SK-N-MC (cell line): ENCODE results near the gene LSM10.

ENCODE experiments used
- DNase-seq: peaks from one replicate; pipeline ENCODE4 v3.0.0-alpha.2; 2011; ENCODE audit warnings: low read depth, low spot score
- H3K27ac ChIP-seq: fragments of 200-600 bp; sonication (generic); 2 replicates; pipeline ENCODE4 v1.5.1; 2016; ENCODE audit warnings: mixed run types
- H3K36me3 ChIP-seq: fragments of 200-600 bp; sonication (generic); 2 replicates; pipeline ENCODE4 v1.6.1; 2017; ENCODE audit warnings: antibody characterized with exemption, low read length, mixed read lengths; ENCODE audit not compliant: insufficient read depth
- H3K4me3 ChIP-seq: fragments of 200-600 bp; sonication (generic); 2 replicates; pipeline ENCODE4 v1.5.1; 2016
- H3K9ac ChIP-seq: fragments of 200-600 bp; sonication (generic); 2 replicates; pipeline ENCODE4 v1.8.0; 2017; ENCODE audit warnings: mixed run types, mixed read lengths; ENCODE audit not compliant: insufficient read length
- H3K9me3 ChIP-seq: fragments of 200-600 bp; sonication (generic); 2 replicates; pipeline ENCODE4 v1.6.1; 2017; ENCODE audit warnings: low read depth, mild to moderate bottlenecking, antibody characterized with exemption, low read length, moderate library complexity, mixed read lengths
- EZH2 ChIP-seq: fragments of 200-600 bp; sonication (generic); IDR thresholded peaks from one replicate; pipeline ENCODE4 v1.6.1; 2017; ENCODE audit warnings: antibody characterized with exemption
- FOXP2 ChIP-seq: optimal IDR thresholded peaks from 2 replicates; pipeline ENCODE3; 2011; ENCODE audit warnings: mild to moderate bottlenecking, moderate library complexity; ENCODE audit not compliant: insufficient read depth; ENCODE audit errors: extremely low read length, control extremely low read depth
- POLR2AphosphoS5 ChIP-seq: IDR thresholded peaks from 2 replicates; pipeline ENCODE4 v1.6.1; 2012; ENCODE audit warnings: mild to moderate bottlenecking, low read depth, low read length, borderline replicate concordance

LSM10 gene

GRCh38 chr1:36417931-36418330, 20.2 kb upstream of the LSM10 start:
- no peak overlapping the region for H3K9ac ChIP-seq

DNA sequence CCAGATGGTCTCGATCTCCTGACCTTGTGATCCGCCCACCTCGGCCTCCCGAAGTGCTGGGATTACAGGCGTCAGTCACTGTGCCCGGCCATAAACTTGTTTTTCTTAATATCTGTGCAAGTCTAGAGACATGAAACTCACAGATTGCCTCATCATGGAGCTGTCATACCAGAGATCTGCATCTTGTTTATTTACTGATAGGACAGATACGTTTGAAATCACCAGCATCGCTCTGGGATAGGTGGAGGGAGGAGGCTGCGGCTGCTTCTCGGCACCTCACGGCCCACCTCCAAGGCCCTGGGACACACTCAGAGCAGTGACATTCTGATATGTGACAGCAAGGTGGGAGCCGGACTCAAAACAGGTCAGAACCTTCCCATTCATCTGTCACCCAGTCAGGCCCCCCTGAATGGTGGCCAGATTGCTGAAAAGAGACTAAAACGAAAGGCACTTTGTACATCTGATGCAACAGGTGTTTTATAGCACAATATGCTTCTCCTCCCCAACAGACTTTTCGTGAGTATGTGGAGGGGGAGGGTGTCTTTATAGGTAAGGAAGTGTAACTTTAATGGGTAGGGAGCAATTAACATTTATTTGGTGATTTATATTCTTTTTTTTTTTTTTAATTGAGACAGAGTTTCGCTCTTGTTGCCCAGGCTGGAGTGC, 18.1 kb upstream of the LSM10 start:
- TF ChIP-seq POLR2AphosphoS5 (no peak), FOXP2 (no peak), EZH2 (no peak)
- Histone ChIP-seq H3K36me3 (no peaks in the 10 kb centered on the region), H3K9me3 (no peaks in the 10 kb centered on the region; the same call in 1 of the 2 replicates), H3K27ac (no peak overlapping the region), H3K4me3 (no peak overlapping the region), H3K9ac (no peak overlapping the region)
- no peak for DNase-seq

More at GRCh38 chr1:36417931-36418330, 20.2 kb upstream of the LSM10 start:
- Histone ChIP-seq H3K9me3 (no peaks in the 10 kb centered on the region; the same call in 1 of the 2 replicates), H3K4me3 (no peak overlapping the region), H3K27ac (0 out of 2 replicates have a peak overlapping the region, but pooled peaks have one; percentile 7), H3K36me3 (no peaks in the 10 kb centered on the region)
- TF ChIP-seq EZH2: no peak
- TF ChIP-seq POLR2AphosphoS5: no peak
- TF ChIP-seq FOXP2: no peak
- no peak for DNase-seq

GRCh38 chr1:36414384-36414783, 16.7 kb upstream of the LSM10 start:
- no peaks in the 10 kb centered on the region for H3K36me3 ChIP-seq
- no peaks in the 10 kb centered on the region; the same call in 1 of the 2 replicates for H3K9me3 ChIP-seq
- no peak overlapping the region for H3K27ac ChIP-seq
- TF ChIP-seq POLR2AphosphoS5 (no peak), EZH2 (no peak), FOXP2 (no peak)
- H3K4me3 ChIP-seq: no peak overlapping the region
- no peak overlapping the region for H3K9ac ChIP-seq
- DNase-seq: no peak

- H3K4me3 ChIP-seq: no peak overlapping the region
- no peak for DNase-seq
- no peak overlapping the region for H3K27ac ChIP-seq
- H3K9ac ChIP-seq: no peak overlapping the region
- H3K9me3 ChIP-seq: no peaks in the 10 kb centered on the region; the same call in 1 of the 2 replicates
- no peak for TF ChIP-seq FOXP2
- no peak for TF ChIP-seq EZH2
- TF ChIP-seq POLR2AphosphoS5: no peak
- no peaks in the 10 kb centered on the region for H3K36me3 ChIP-seq
These were observed 14.3 kb upstream of the LSM10 start for GRCh38 chr1:36411674-36412648.

GRCh38 chr1:36408479-36408878, 10.8 kb upstream of the LSM10 start:
- Histone ChIP-seq H3K9ac (no peak overlapping the region), H3K4me3 (no peak overlapping the region), H3K27ac (peak overlapping the region; percentile 71), H3K9me3 (no peaks in the 10 kb centered on the region; the same call in 1 of the 2 replicates), H3K36me3 (no peaks in the 10 kb centered on the region)
- DNase-seq: no peak
- TF ChIP-seq FOXP2 (no peak), POLR2AphosphoS5 (no peak), EZH2 (no peak)

GRCh38 chr1:36406440-36406839, 8.7 kb upstream of the LSM10 start:
- Histone ChIP-seq H3K36me3 (no peaks in the 10 kb centered on the region), H3K27ac (peak overlapping the region; percentile 93), H3K4me3 (no peak overlapping the region), H3K9ac (no peak overlapping the region), H3K9me3 (no peaks in the 10 kb centered on the region)
- TF ChIP-seq FOXP2: no peak
- TF ChIP-seq EZH2: no peak
- no peak for TF ChIP-seq POLR2AphosphoS5
- no peak for DNase-seq

- Histone ChIP-seq H3K9me3 (no peaks in the 10 kb centered on the region), H3K27ac (peak overlapping the region; percentile 96), H3K4me3 (no peak overlapping the region), H3K9ac (peak overlapping the region; percentile 45), H3K36me3 (no peaks in the 10 kb centered on the region)
- no peak for DNase-seq
- TF ChIP-seq EZH2: no peak
These were observed 4.8 kb upstream of the LSM10 start for GRCh38 chr1:36402504-36402890.

- H3K9me3 ChIP-seq: no peaks in the 10 kb centered on the region
- H3K9ac ChIP-seq: peak overlapping the region; percentile 67
- H3K27ac ChIP-seq: peak overlapping the region; percentile 96
- TF ChIP-seq POLR2AphosphoS5: no peak
- no peak for TF ChIP-seq EZH2
- no peak for TF ChIP-seq FOXP2
- no peak for DNase-seq
- H3K36me3 ChIP-seq: no peaks in the 10 kb centered on the region
- H3K4me3 ChIP-seq: peak overlapping the region; percentile 71
These were observed 4.1 kb upstream of the LSM10 start for GRCh38 chr1:36401602-36402503.
